KMS-11 (cell line): Measurements from ENCODE around the gene SPATS2L.

ENCODE experiments used
- H2AFZ ChIP-seq: fragments of 200-600 bp; sonication (generic); 2 replicates; pipeline ENCODE4 v1.6.1; 2016; ENCODE audit warnings: antibody characterized with exemption, mixed run types, low read depth
- H3K27ac ChIP-seq: fragments of 200-600 bp; sonication (generic); 2 replicates; pipeline ENCODE4 v1.6.1; 2016; ENCODE audit warnings: mild to moderate bottlenecking, mixed run types
- H3K27me3 ChIP-seq: fragments of 200-600 bp; sonication (generic); 2 replicates; pipeline ENCODE4 v1.6.1; 2017; ENCODE audit warnings: mild to moderate bottlenecking, low read depth, mixed run types, moderate library complexity; ENCODE audit not compliant: insufficient read depth
- H3K36me3 ChIP-seq: fragments of 200-600 bp; sonication (generic); 2 replicates; pipeline ENCODE4 v1.6.1; 2017; ENCODE audit warnings: mild to moderate bottlenecking, mixed run types; ENCODE audit not compliant: insufficient read depth
- H3K4me1 ChIP-seq: fragments of 200-600 bp; sonication (generic); 2 replicates; pipeline ENCODE4 v1.6.1; 2016; ENCODE audit warnings: mild to moderate bottlenecking, low read depth, mixed run types; ENCODE audit not compliant: poor library complexity, severe bottlenecking
- H3K4me2 ChIP-seq: fragments of 200-600 bp; sonication (generic); 2 replicates; pipeline ENCODE4 v1.7.0; 2016; ENCODE audit warnings: mild to moderate bottlenecking, mixed run types
- H3K4me3 ChIP-seq: fragments of 200-600 bp; sonication (generic); IDR thresholded peaks from 2 replicates; pipeline ENCODE4 v1.6.1; 2017; ENCODE audit warnings: low read depth, low read length, mixed read lengths; ENCODE audit not compliant: insufficient read depth
- H3K79me2 ChIP-seq: fragments of 200-600 bp; sonication (generic); 2 replicates; pipeline ENCODE4 v1.6.1; 2016; ENCODE audit warnings: low read depth, mixed run types; ENCODE audit not compliant: insufficient read depth
- H3K9ac ChIP-seq: fragments of 200-600 bp; sonication (generic); 2 replicates; pipeline ENCODE4 v1.6.1; 2016; ENCODE audit warnings: mild to moderate bottlenecking, mixed run types
- H4K20me1 ChIP-seq: fragments of 200-600 bp; sonication (generic); 2 replicates; pipeline ENCODE4 v1.6.1; 2016; ENCODE audit warnings: mild to moderate bottlenecking, mixed run types; ENCODE audit not compliant: insufficient read depth
- CTCF ChIP-seq: fragments of 200-600 bp; sonication (generic); conservative IDR thresholded peaks from 2 replicates; pipeline ENCODE4 v1.6.1; 2017; ENCODE audit warnings: low read depth, mild to moderate bottlenecking, antibody characterized with exemption, low read length, moderate library complexity, mixed read lengths

The SPATS2L gene

DNA sequence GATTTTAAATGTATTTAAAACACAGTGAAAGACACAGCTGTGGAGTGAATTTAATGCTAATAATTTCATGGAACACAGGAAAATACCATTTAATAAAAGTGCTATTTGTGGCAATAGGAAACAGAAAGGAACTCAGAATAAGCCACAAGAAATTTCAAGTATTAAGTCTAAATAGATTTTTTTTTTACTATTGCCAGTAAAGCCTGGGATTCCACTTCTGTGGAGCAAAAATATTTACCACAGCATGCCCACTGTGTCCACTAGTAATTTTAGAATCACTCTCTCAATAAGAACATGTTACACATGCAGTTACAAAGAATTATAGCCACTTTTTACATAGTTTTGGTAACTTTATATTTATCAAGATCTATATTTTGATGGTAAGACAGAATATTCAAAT is 186.2 kb downstream of the SPATS2L start:
- no peaks in the 10 kb centered on the region for H3K27me3 ChIP-seq
- no peaks in the 10 kb centered on the region for H3K4me1 ChIP-seq
- H3K4me3 ChIP-seq, result no peak overlapping the region
- H3K4me2 ChIP-seq, result no peak overlapping the region
- H3K27ac ChIP-seq, result no peak overlapping the region
- 0 out of 2 replicates have a peak, but pooled peaks cover 3% of the 10 kb centered on the region for H3K36me3 ChIP-seq
- no peaks in the 10 kb centered on the region for H3K79me2 ChIP-seq
- TF ChIP-seq CTCF, result no peak
- no peaks in the 10 kb centered on the region for H4K20me1 ChIP-seq
- H3K9ac ChIP-seq, result no peak overlapping the region
- H2AFZ ChIP-seq, result no peak overlapping the region

GRCh38 chr2:200494048-200494447 is 187.6 kb downstream of the SPATS2L start:
- Histone ChIP-seq H3K36me3 (0 out of 2 replicates have a peak, but pooled peaks cover 3% of the 10 kb centered on the region), H2AFZ (no peak overlapping the region), H3K4me2 (no peak overlapping the region), H4K20me1 (no peaks in the 10 kb centered on the region), H3K79me2 (no peaks in the 10 kb centered on the region), H3K4me3 (no peak overlapping the region), H3K4me1 (no peaks in the 10 kb centered on the region), H3K27me3 (no peaks in the 10 kb centered on the region), H3K9ac (no peak overlapping the region), H3K27ac (no peak overlapping the region)
- no peak for TF ChIP-seq CTCF

- Histone ChIP-seq H3K4me1 (no peaks in the 10 kb centered on the region), H2AFZ (no peak overlapping the region), H3K4me2 (no peak overlapping the region), H4K20me1 (no peaks in the 10 kb centered on the region), H3K4me3 (no peak overlapping the region), H3K27ac (no peak overlapping the region), H3K27me3 (no peaks in the 10 kb centered on the region), H3K9ac (no peak overlapping the region), H3K79me2 (no peaks in the 10 kb centered on the region), H3K36me3 (0 out of 2 replicates have a peak, but pooled peaks cover 3% of the 10 kb centered on the region)
- TF ChIP-seq CTCF, result no peak
Observed at GRCh38 chr2:200496696-200497095, 190.2 kb downstream of the SPATS2L start.

DNA sequence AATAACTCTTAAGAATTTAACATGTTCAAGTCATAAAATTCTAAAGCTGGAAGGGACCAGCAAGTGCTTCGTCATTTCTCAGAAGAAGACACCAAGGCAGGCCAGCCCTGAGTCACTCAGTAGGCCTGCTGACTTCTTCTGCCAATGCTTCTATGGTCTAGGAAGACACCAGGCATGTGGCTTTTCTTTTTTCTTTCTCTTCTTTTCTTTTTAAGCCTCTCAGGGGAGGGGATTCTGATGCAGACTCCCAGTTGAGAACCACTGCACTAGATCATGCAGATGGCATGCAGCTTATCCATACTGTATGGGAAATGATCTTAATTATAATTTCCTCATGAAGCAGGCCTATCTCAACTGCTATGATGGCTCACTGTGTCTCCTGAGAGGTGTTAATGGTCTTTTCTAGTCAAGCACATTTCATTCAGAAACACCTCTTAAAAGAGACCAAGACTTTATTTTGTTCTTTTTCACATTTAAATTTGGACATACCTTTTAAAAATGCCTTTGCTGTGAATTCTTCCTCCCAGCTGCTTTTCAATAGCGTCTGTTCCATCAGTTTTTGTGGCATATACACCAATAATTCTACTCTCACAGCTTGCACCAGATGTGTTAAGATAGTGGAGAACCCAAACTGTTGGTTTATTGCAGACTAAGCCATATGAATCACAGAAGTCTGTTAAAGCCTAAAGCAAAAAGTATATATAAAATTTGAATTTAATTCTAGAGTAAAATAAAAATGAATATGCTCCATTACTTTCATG is 192.1 kb downstream of the SPATS2L start:
- Histone ChIP-seq H3K27me3 (no peaks in the 10 kb centered on the region), H3K4me3 (no peak overlapping the region), H2AFZ (no peak overlapping the region), H4K20me1 (no peaks in the 10 kb centered on the region), H3K36me3 (0 out of 2 replicates have a peak, but pooled peaks cover 3% of the 10 kb centered on the region), H3K4me1 (no peaks in the 10 kb centered on the region), H3K9ac (no peak overlapping the region), H3K4me2 (no peak overlapping the region), H3K79me2 (no peaks in the 10 kb centered on the region), H3K27ac (no peak overlapping the region)
- TF ChIP-seq CTCF, result no peak
